ENCODE measurements around the gene MYO15A.

MYO15A gene

DNA sequence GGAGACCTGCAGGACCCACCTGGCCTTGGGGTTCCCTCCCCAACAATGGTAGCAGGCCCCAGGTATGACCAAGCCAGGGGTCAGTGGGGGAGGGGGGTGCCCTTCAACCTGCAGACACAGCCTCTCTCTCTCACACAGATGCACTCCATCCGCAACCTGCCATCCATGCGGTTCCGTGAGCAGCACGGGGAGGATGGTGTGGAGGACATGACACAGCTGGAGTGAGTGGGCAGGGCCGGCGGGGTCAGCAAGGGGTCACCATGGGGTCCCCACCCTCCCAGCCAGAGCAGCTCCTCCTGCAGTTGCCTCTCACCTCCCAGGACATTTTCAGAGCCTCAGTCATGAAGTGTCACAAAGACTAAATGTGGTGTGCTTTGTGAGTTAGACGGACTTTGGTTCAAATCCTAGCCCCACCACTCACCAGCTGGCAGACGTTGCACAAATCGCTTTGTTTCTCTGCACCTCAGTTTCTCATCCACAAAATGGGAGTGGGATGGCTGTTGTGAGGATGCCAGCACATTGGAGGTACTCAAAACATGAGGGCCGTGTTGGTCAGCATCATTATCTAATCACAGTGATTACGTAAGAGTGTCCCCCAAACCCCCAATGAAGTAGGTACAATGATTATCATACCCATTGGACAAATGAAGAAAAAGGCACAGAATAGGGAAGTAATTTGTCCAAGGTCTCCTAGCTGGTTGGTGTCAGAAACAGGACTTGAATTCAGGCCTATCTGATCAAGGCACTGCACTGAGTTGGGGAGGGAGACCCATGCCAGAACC is 16.0 kb downstream of the MYO15A start:
- DNase-seq (ENCODE audit: low read depth, low spot score), result no peak

GRCh38 chr17:18129041-18129502 is 20.5 kb downstream of the MYO15A start:
- DNase-seq (ENCODE audit: low read depth, low spot score), result no peak

DNA sequence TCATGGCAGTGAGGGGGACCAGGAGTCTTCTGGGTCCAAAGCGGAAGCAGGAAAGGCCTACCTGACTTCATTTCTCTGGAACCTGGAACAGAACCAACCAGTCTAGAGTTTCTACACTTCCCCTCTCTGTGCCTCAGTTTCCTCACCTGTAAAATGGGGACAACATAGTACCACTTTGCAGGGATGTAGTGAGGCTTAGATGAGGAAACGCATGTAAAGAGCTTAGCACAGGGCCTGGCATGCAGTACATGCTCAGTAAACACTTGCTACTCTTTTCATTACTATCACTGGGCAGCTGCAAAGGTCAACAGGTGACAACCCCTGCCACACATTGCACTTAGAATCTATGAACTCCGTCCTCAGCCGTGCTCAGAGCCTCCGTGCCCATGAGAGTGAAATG is 24.2 kb downstream of the MYO15A start:
- DNase-seq (ENCODE audit: low read depth, low spot score), result no peak

GRCh38 chr17:18136357-18136756 is 27.8 kb downstream of the MYO15A start:
- no peak for DNase-seq (ENCODE audit: low read depth, low spot score)

GRCh38 chr17:18138065-18138749 is 29.7 kb downstream of the MYO15A start:
- DNase-seq (ENCODE audit: low read depth, low spot score), result no peak

- no peak for DNase-seq (ENCODE audit: low read depth, low spot score)
Observed at GRCh38 chr17:18139092-18139491, 30.5 kb downstream of the MYO15A start.

GRCh38 chr17:18139498-18139897 is 30.9 kb downstream of the MYO15A start:
- DNase-seq (ENCODE audit: low read depth, low spot score), result no peak

- DNase-seq (ENCODE audit: low read depth, low spot score), result no peak
Observed at GRCh38 chr17:18139949-18140348, 31.4 kb downstream of the MYO15A start.

DNA sequence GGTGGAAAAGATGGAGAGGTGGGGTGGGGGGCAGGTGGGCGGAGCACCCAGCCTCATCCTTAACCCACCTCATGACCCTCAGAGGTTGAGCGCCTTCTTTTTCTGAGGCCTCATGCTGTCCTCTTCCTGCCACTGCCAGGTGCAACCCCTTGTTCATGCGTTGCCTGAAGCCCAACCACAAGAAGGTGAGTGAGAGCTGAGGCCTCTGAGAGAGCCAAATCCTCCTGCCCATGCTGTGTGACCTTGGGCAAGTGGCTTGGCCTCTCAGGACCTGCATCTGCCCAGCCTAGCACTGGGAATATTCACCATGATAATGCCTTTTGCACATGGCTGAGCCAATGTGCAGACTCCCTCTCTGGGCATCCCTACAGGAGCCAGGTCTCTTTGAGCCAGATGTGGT is 32.1 kb downstream of the MYO15A start:
- no peak for DNase-seq (ENCODE audit: low read depth, low spot score)

DNA sequence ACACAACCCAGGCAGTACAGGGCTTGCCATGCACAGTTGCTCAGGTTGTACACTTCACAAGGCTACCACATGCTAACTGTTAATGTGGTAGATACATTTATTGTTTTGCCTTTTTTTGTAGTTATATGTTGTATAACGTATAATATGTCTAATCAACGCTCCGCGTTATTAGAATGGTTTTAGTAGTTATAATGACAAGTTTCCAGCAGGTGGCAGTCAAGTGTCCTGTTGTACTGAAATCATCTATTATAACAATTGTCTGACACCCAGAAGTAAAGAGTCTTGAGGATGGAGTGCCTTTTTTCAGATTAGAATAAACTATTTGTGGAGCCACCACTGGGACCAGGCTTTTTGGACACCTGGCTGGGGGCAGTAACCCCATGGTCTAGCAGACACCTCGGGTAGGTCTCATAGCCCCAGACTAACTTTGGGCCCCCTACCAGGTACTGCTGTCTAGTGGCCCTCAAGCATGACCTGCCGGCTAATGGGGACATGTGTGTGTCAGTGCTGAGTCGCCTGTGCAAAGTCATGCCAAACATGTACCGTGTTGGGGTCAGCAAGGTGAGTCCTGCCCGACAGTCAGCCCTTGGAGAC is 32.8 kb downstream of the MYO15A start:
- no peak for DNase-seq (ENCODE audit: low read depth, low spot score)

- DNase-seq (ENCODE audit: low read depth, low spot score), result no peak
Observed at GRCh38 chr17:18142417-18142816, 33.9 kb downstream of the MYO15A start.

DNA sequence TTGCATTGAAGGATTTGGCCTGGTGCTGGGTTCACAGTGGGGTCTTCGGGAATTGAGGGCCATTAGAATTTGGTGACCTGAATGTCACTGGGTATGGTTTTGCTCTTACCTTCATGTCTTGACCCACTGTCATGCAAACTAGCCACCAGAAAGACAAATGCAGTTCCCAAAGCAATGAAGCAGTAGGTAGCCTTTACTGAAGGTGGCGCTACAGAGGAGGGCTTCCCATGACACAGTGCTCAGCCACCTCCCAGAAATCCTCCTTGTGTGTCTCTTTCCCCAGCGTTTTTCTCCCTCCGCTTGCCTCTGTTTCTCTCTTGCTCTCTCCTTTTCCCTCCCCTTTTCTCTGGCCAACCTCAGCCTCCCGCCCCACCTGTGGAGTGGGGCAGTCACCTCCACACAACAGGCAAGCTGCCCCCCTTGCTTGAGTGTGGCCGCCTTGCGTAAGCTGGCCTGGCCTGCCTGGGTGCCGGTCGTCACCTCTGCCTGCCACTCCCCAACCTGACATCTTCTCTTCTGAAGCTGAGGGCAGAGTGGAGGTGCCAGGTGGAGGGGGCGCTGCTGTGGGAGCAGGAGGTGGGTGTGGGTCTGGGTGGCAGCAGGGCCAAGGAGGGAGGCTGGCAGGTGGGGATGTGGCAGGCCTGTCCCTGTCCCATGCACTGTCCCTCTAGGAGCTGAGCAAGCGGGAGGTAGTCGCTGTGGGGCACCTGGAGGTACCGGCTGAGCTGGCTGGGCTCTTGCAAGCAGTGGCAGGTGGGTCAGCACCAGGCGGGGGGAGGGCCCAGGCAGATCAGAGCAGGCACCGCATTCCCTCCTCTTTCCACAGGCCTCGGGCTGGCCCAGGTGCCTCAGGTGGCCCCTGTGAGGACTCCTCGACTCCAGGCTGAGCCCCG is 34.7 kb downstream of the MYO15A start:
- no peak for DNase-seq (ENCODE audit: low read depth, low spot score)

GRCh38 chr17:18144261-18144660 is 35.7 kb downstream of the MYO15A start:
- no peak for DNase-seq (ENCODE audit: low read depth, low spot score)

GRCh38 chr17:18144855-18145254 is 36.3 kb downstream of the MYO15A start:
- DNase-seq (ENCODE audit: low read depth, low spot score), result no peak

- DNase-seq (ENCODE audit: low read depth, low spot score), result no peak
Observed at GRCh38 chr17:18145811-18146210, 37.3 kb downstream of the MYO15A start.

GRCh38 chr17:18146259-18146658 is 37.7 kb downstream of the MYO15A start:
- DNase-seq (ENCODE audit: low read depth, low spot score), result no peak

- no peak for DNase-seq (ENCODE audit: low read depth, low spot score)
Observed at GRCh38 chr17:18146980-18147379, 38.4 kb downstream of the MYO15A start.

GRCh38 chr17:18148586-18148985 is 40.0 kb downstream of the MYO15A start:
- DNase-seq (ENCODE audit: low read depth, low spot score), result no peak

DNA sequence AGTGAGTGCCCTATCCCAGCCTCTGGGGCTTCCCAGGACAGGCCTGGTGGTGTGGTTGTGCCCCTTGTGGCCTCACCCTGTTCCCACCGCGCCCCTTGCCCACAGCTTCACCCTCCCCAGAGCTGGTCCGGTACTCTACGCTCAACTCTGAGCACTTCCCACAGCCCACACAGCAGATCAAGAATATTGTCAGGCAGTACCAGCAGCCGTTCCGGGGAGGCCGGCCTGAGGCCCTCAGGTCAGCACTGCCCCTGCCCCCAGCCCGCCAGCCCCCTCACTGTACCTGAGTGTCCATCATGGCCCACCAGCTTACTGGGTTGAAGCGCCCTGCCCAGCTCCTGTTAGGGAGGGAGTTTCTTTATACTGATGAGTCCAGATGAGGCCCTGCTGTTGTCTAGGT is 42.7 kb downstream of the MYO15A start:
- no peak for DNase-seq (ENCODE audit: low read depth, low spot score)

DNA sequence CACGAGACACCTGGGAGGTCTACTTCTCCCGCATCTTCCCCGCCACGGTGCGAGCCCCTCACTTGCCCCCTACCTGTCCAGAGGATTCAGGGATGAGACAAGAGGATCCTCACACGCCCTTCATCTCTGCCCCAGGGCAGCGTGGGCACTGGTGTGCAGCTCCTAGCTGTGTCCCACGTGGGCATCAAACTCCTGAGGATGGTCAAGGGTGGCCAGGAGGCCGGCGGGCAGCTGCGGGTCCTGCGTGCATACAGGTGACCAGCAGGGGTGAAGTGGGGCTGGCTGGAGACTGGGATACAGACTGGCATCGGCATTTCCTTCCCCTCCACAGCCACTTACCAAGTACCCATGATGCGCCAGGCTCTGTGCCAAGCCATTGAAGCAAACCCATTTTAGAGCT is 46.6 kb downstream of the MYO15A start:
- DNase-seq (ENCODE audit: low read depth, low spot score), result no peak

- no peak for DNase-seq (ENCODE audit: low read depth, low spot score)
Observed at GRCh38 chr17:18156171-18156975, 47.8 kb downstream of the MYO15A start.

All from brain pericyte (primary cell).